SK-N-SH (cell line): ENCODE measurements around the gene LDAF1.

ENCODE experiments used
- CHD2 ChIP-seq: fragments of 150-350 bp; IDR thresholded peaks from 2 replicates; pipeline ENCODE4 v1.6.1; 2018; ENCODE audit warnings: low read length; ENCODE audit not compliant: partially characterized antibody
- EP300 ChIP-seq, 2 experiments: IDR thresholded peaks; 2 replicates each; pipeline versions ENCODE4 v1.4.0 to v1.6.1; 2012; ENCODE audit warnings: borderline replicate concordance in 1 of 2, low read depth in 1 of 2, low read length in 1 of 2
- NFIC ChIP-seq: IDR thresholded peaks from 2 replicates; pipeline ENCODE4 v1.4.0; 2012; ENCODE audit warnings: borderline replicate concordance
- RXRA ChIP-seq: IDR thresholded peaks from 2 replicates; pipeline ENCODE4 v1.4.0; 2012; ENCODE audit warnings: low read depth, mild to moderate bottlenecking, borderline replicate concordance
- SMC3 ChIP-seq: IDR thresholded peaks from 2 replicates; pipeline ENCODE4 v1.6.1; 2012; ENCODE audit warnings: low read depth, low read length, improper control_type of control experiment
- TAF1 ChIP-seq: IDR thresholded peaks from 2 replicates; pipeline ENCODE4 v1.6.1; 2012; ENCODE audit warnings: low read depth, mild to moderate bottlenecking, low read length, moderate library complexity, borderline replicate concordance
- YY1 ChIP-seq: IDR thresholded peaks from 2 replicates; pipeline ENCODE4 v1.4.0; 2012; ENCODE audit warnings: low read depth, mild to moderate bottlenecking
- TF ChIP-seq, protein P1 (sequence below): fragments of 200-600 bp; sonication (generic); IDR thresholded peaks from 2 replicates; pipeline ENCODE4 v1.6.1; 2017; ENCODE audit warnings: antibody characterized with exemption, mild to moderate bottlenecking, moderate library complexity
- TF ChIP-seq, protein P2 (sequence below): IDR thresholded peaks from 2 replicates; pipeline ENCODE4 v1.4.0; 2012; ENCODE audit warnings: low read depth
- TF ChIP-seq, protein P3 (sequence below): fragments of 150-350 bp; IDR thresholded peaks from 2 replicates; pipeline ENCODE4 v1.6.1; 2017; ENCODE audit warnings: antibody characterized with exemption, low read length, low read depth, borderline replicate concordance

DNA sequence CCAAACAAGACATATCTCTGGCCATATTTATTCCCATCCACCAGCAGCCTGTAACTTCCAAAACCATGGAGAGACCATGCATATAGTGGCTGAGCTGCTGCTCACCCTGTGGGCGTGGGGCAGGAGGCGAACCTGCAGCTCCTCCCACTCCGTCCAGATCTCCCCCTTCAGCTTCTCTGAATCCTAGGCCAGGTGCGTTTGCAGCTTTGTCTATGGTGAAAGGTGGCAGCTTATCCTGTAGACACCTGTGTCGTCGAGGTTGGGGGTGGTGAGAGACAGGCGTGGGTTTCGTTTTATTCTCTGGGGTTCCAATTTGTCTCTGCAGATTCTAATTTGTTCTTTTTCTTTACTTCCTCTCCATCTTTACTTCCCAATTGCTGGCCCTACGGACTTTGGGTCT, 65.3 kb downstream of the LDAF1 start:
- TF ChIP-seq YY1 (no peak), TAF1 (no peak), EP300 (IDR thresholded peaks at IDR 0.05; ENCODE audit: borderline replicate concordance in 1 of 2, low read depth in 1 of 2, low read length in 1 of 2) (no peak), CHD2 (no peak), NFIC (no peak), SMC3 (no peak), RXRA (no peak)
- TF ChIP-seq, protein P1, sequence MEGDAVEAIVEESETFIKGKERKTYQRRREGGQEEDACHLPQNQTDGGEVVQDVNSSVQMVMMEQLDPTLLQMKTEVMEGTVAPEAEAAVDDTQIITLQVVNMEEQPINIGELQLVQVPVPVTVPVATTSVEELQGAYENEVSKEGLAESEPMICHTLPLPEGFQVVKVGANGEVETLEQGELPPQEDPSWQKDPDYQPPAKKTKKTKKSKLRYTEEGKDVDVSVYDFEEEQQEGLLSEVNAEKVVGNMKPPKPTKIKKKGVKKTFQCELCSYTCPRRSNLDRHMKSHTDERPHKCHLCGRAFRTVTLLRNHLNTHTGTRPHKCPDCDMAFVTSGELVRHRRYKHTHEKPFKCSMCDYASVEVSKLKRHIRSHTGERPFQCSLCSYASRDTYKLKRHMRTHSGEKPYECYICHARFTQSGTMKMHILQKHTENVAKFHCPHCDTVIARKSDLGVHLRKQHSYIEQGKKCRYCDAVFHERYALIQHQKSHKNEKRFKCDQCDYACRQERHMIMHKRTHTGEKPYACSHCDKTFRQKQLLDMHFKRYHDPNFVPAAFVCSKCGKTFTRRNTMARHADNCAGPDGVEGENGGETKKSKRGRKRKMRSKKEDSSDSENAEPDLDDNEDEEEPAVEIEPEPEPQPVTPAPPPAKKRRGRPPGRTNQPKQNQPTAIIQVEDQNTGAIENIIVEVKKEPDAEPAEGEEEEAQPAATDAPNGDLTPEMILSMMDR: no peak
- TF ChIP-seq, protein P2, sequence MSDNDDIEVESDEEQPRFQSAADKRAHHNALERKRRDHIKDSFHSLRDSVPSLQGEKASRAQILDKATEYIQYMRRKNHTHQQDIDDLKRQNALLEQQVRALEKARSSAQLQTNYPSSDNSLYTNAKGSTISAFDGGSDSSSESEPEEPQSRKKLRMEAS: no peak
- TF ChIP-seq, protein P3, sequence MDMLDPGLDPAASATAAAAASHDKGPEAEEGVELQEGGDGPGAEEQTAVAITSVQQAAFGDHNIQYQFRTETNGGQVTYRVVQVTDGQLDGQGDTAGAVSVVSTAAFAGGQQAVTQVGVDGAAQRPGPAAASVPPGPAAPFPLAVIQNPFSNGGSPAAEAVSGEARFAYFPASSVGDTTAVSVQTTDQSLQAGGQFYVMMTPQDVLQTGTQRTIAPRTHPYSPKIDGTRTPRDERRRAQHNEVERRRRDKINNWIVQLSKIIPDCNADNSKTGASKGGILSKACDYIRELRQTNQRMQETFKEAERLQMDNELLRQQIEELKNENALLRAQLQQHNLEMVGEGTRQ: no peak
